ENCODE results near the gene PDCD4.
"Not testable (repeated sequence)": the region's sequence is repeated elsewhere in the genome, so short reads cannot be mapped to it uniquely, and the experiment has no call there.

The PDCD4 gene

GRCh38 chr10:110883924-110884323, 12.2 kb downstream of the PDCD4 start:
- no peak for DNase-seq (ENCODE audit: low read depth)

GRCh38 chr10:110885932-110886674, 14.4 kb downstream of the PDCD4 start:
- no peak for DNase-seq (ENCODE audit: low read depth)

GRCh38 chr10:110887560-110887959, 15.8 kb downstream of the PDCD4 start:
- DNase-seq (ENCODE audit: low read depth), result no peak

- no peak for DNase-seq (ENCODE audit: low read depth)
These were observed 21.0 kb downstream of the PDCD4 start for GRCh38 chr10:110892602-110893288.

- no peak for DNase-seq (ENCODE audit: low read depth)
These were observed 21.9 kb downstream of the PDCD4 start for GRCh38 chr10:110893559-110894179.

GRCh38 chr10:110897184-110897583, 25.5 kb downstream of the PDCD4 start:
- DNase-seq (ENCODE audit: low read depth), result no peak

GRCh38 chr10:110898391-110898790, 26.7 kb downstream of the PDCD4 start:
- DNase-seq (ENCODE audit: low read depth), result no peak

- DNase-seq (ENCODE audit: low read depth), result no peak
These were observed 29.3 kb downstream of the PDCD4 start for GRCh38 chr10:110900983-110901382.

- DNase-seq (ENCODE audit: low read depth), result no peak
These were observed 30.5 kb downstream of the PDCD4 start for GRCh38 chr10:110901954-110902819.

GRCh38 chr10:110903280-110904278, 31.9 kb downstream of the PDCD4 start:
- DNase-seq (ENCODE audit: low read depth), result no peak

GRCh38 chr10:110910138-110910537, 38.4 kb downstream of the PDCD4 start:
- no peak for DNase-seq (ENCODE audit: low read depth)

- no peak for DNase-seq (ENCODE audit: low read depth)
These were observed 40.6 kb downstream of the PDCD4 start for GRCh38 chr10:110912374-110912773.

- no peak for DNase-seq (ENCODE audit: low read depth)
These were observed 42.7 kb downstream of the PDCD4 start for GRCh38 chr10:110914431-110914830.

- no peak for DNase-seq (ENCODE audit: low read depth)
These were observed 43.3 kb downstream of the PDCD4 start for GRCh38 chr10:110915035-110915434.

GRCh38 chr10:110915600-110915999, 43.9 kb downstream of the PDCD4 start:
- DNase-seq (ENCODE audit: low read depth), result not testable (repeated sequence)

- peak; percentile 69 for DNase-seq (ENCODE audit: low read depth)
These were observed 45.0 kb downstream of the PDCD4 start for GRCh38 chr10:110916554-110917346.

GRCh38 chr10:110918269-110918642, 46.5 kb downstream of the PDCD4 start:
- peak; percentile 79 for DNase-seq (ENCODE audit: low read depth)

- peak; percentile 98 for DNase-seq (ENCODE audit: low read depth)
These were observed 47.1 kb downstream of the PDCD4 start, which contains the start of gene BBIP1 for GRCh38 chr10:110918643-110919348. Gene BBIP1 (minus strand): TSS chr10:110919180. CDS start chr10:110918157, 1,023 bp downstream.

- DNase-seq (ENCODE audit: low read depth), result no peak
These were observed 47.7 kb downstream of the PDCD4 start, which contains the start of gene SHOC2 for GRCh38 chr10:110919349-110919931. Gene SHOC2 (plus strand): TSS chr10:110919604. CDS start chr10:110964359, 44,755 bp downstream.

Data from HS-5 (cell line).